PC-9 (cell line): Measurements from ENCODE around the gene ARPP19.

Source experiments
- EZH2 ChIP-seq: fragments of 200-600 bp; sonication (generic); IDR thresholded peaks from 2 replicates; pipeline ENCODE4 v1.8.0; 2017; ENCODE audit warnings: antibody characterized with exemption, low read depth
- TF ChIP-seq, protein P1 (sequence below): fragments of 200-600 bp; sonication (generic); conservative IDR thresholded peaks from 2 replicates; pipeline ENCODE4 v1.6.1; 2017; ENCODE audit warnings: mixed run types, antibody characterized with exemption, mild to moderate bottlenecking, moderate library complexity

DNA sequence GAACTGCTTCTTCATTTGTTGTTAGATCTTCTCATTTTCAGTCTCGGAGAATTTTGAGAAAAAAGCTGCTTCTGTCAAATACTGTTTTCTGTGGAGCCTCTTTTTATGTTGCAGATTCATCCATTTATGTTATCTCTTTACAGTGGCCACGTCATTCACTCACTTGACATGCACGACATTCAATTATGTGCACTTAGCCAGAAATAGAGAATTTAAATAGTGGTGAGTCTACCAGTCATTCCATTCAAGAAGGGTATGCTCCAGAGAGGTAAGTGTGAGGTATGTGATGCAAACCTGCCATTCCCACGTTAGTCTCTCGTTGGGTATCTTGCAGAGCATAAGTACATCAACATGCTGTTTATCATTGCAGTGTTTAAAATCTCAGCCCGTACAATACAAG lies 9.8 kb downstream of the ARPP19 start:
- TF ChIP-seq, protein P1, sequence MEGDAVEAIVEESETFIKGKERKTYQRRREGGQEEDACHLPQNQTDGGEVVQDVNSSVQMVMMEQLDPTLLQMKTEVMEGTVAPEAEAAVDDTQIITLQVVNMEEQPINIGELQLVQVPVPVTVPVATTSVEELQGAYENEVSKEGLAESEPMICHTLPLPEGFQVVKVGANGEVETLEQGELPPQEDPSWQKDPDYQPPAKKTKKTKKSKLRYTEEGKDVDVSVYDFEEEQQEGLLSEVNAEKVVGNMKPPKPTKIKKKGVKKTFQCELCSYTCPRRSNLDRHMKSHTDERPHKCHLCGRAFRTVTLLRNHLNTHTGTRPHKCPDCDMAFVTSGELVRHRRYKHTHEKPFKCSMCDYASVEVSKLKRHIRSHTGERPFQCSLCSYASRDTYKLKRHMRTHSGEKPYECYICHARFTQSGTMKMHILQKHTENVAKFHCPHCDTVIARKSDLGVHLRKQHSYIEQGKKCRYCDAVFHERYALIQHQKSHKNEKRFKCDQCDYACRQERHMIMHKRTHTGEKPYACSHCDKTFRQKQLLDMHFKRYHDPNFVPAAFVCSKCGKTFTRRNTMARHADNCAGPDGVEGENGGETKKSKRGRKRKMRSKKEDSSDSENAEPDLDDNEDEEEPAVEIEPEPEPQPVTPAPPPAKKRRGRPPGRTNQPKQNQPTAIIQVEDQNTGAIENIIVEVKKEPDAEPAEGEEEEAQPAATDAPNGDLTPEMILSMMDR, result no peak
- TF ChIP-seq EZH2, result no peak
